AG09319 (cell line): ENCODE data around the gene ZC3H7A.

ENCODE experiments used
- DNase-seq: peaks from one replicate; pipeline ENCODE4 v3.0.0-alpha.2; 2010; ENCODE audit warnings: low read depth; ENCODE audit errors: extremely low read depth
- TF ChIP-seq, protein P1 (sequence below): IDR thresholded peaks from 2 replicates; pipeline ENCODE4 v1.5.1; 2011; ENCODE audit warnings: low read depth, mild to moderate bottlenecking, inconsistent platforms, low read length, moderate library complexity

The ZC3H7A gene

DNA sequence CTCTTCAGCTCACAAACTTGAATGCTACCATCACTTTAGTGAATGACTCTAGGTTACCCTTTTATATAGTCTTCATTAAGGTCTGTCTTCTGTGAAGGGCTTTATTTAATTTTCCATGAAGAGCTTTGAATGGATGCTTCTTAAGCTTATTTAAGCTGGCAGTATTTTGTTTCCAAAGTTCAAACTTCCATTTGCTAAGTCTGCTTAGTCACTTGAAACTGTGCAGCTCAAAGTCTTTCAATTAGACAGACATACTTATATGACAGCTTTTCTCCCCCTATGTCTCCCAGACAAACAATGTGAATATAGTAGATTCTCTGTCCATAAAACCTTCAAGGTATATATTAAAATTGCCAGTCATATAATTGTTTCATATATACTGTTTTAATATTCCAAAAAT lies 77.9 kb downstream of the ZC3H7A start:
- DNase-seq = no peak
- TF ChIP-seq, protein P1, sequence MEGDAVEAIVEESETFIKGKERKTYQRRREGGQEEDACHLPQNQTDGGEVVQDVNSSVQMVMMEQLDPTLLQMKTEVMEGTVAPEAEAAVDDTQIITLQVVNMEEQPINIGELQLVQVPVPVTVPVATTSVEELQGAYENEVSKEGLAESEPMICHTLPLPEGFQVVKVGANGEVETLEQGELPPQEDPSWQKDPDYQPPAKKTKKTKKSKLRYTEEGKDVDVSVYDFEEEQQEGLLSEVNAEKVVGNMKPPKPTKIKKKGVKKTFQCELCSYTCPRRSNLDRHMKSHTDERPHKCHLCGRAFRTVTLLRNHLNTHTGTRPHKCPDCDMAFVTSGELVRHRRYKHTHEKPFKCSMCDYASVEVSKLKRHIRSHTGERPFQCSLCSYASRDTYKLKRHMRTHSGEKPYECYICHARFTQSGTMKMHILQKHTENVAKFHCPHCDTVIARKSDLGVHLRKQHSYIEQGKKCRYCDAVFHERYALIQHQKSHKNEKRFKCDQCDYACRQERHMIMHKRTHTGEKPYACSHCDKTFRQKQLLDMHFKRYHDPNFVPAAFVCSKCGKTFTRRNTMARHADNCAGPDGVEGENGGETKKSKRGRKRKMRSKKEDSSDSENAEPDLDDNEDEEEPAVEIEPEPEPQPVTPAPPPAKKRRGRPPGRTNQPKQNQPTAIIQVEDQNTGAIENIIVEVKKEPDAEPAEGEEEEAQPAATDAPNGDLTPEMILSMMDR = no peak

DNA sequence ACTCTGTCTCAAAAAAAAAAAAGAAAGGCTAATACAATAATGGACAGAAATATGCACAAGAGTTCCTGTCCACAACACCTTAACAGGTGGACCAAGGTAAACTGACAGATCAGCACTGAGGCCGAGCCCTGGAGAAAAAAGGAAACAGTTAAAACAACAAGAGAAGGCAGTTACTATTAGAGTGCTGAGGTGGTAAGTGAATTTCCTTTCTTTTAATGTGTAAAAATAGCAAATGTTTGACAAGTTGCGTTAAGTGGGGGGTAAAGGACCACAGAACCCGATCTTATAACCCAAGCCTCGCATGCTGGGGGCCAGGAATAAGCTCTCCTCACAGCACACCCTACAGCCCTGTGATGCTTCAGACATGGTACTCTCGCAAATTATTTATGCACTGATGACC lies 79.2 kb downstream of the ZC3H7A start:
- TF ChIP-seq, protein P1 = no peak
- no peak for DNase-seq

DNA sequence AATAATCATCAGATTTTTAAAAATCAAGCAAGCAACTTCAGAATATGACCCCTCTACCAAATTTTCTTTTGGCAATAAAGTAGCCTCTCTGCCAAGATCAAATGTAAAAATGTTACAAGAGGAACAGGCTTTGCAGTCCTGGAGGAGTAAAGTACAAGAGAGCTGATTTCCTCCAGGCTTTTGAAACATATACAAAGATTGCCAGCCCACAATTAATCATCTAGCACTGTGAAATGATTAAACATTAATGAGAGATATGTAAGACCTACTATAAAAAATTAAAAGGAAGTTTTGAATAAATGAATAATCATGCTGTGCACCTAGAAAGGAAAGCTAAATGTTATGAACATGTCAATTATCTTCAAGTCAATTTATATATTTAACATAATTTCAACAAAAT lies 80.7 kb downstream of the ZC3H7A start:
- no peak for DNase-seq
- TF ChIP-seq, protein P1 = no peak

DNA sequence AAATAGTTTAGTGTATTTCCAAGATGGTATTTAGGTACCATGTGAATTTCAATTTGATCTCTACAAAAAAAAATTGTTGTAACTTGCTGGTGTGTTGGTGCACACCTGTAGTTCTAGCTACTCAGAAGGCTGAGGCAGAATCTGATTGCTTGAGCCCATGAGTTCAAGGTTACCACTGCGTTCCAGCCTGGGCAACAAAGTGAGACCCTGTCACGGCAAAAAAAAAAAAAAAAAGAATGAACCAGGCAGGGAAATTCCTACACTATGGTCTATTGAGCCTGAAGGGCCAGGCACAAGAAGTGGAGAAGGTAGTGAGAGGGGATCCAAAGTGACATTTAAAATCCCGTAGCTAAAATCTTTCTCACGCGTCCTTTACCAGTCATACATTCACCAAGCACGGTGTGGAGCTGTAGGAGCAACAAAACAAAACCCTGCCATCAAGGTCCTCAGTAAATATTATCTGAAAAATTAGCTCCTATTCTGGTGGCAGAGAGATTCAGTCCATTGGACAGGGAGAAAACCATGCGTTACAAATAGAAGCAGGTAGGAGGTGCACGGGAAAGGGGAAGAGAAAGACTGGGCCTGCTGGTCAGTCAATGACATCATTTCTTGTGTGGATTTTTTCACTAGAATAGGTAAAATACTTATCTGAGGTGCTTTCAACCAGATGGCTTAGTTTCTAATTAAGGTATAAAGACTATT lies 81.7 kb downstream of the ZC3H7A start:
- DNase-seq = no peak
- TF ChIP-seq, protein P1 = no peak

DNA sequence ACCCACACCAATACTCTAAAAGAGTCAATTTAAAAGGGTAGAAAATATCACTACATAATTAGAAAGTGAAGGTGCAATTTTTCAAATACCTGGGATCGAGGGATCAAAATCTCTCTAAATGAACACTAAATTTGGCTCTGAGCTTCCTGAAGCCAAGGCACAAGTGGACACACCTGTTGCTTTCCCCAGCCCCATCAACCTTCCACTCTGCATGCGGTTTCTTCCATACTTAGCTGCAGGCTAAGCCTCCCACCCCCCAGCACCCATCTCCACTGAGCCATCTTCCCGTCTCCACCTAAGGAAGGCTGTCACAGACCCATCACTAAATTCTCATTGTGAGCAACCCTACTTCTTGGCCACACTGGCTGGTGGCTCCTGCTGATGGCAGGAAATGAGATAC lies 84.9 kb downstream of the ZC3H7A start:
- no peak for DNase-seq
- TF ChIP-seq, protein P1 = no peak

DNA sequence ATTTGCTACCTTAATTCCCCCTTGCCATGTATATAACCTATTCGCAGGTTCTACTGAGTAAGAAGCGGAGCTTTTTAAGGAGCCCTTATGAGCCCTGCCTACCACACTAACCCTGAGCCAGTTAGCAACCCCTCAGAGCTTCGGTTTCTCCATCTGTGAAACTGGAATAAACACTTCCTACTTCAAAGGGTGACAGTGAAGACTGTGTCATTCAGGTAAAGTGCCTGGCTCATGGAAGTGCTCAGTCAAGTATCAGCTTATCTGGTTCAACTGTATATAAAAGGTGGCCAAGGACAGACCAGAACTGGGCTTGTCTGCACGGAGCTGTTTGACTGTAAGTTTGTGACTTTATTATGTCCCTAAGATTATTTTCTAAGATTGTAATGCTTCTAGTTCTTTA lies 85.4 kb downstream of the ZC3H7A start:
- DNase-seq = no peak
- TF ChIP-seq, protein P1 = no peak

DNA sequence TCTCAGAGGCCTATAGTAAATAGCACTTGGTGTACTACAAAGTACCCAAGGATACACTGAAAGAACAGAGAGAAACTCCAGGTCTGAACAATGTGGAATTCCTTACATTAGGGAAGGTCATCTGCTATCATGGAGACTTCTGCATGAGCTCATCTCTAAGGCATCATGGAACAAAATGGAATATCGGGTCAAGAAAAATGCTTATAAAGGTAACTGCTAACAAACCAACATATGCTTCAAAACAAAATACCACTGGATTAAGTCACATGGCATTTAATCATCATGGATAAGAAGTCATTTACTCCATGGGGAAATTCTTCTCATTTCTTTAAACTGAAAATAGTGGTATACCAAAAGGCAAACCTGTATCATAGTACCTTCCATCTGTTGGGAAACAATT lies 88.6 kb downstream of the ZC3H7A start:
- DNase-seq = no peak

More for the DNA sequence above, 88.6 kb downstream of the ZC3H7A start:
- TF ChIP-seq, protein P1 = no peak
